IPS-NIHi7 (cell line): ENCODE measurements around the gene EMC7.
A peak's percentile ranks its signal among the peaks of the same experiment; 100 is the strongest.

Source experiments
- DNase-seq: peaks from one replicate; pipeline ENCODE4 v3.0.0; 2012; ENCODE audit warnings: mixed read lengths; ENCODE audit errors: extremely low spot score

The EMC7 gene

GRCh38 chr15:34038871-34039789 is 62.5 kb downstream of the EMC7 start, which contains the start of gene AVEN:
Gene AVEN (minus strand): TSS chr15:34039204. CDS start chr15:34039046, 158 bp downstream.
- peak; percentile 59 for DNase-seq

- DNase-seq, result peak; percentile 83
Measured at GRCh38 chr15:34038023-34038870, 63.4 kb downstream of the EMC7 start.
